Peyer's patch (tissue), 4 donors: ENCODE measurements around the gene RPTOR.

Source experiments
- CTCF ChIP-seq, 6 experiments: fragments of 450-650 bp in 4 of 6; fragments of 200-600 bp in 2 of 6; sonication (generic) in 1 of 6; IDR thresholded peaks; one replicate each; pipeline ENCODE4 v1.5.1; 2017 to 2019; ENCODE audit warnings: antibody characterized with exemption in 6 of 6, mild to moderate bottlenecking in 3 of 6, moderate library complexity in 1 of 6
- POLR2A ChIP-seq, 2 donors: fragments of 450-650 bp; IDR thresholded peaks; one replicate each; pipeline ENCODE4 v1.5.1; 2017; ENCODE audit warnings: antibody characterized with exemption in 2 of 2, mild to moderate bottlenecking in 2 of 2, moderate library complexity in 2 of 2

GRCh38 chr17:81010935-81011334 lies 466.3 kb downstream of the RPTOR start:
- TF ChIP-seq POLR2A (IDR thresholded peaks at IDR 0.05) (no peak), CTCF (IDR thresholded peaks at IDR 0.05) (no peak)
